Upper lobe of right lung (tissue), 1 donor: ENCODE measurements around the gene FAM90A1. TPM values are rescaled to one million over a fixed set of nuclear protein-coding genes. Genes with fewer than 3 reads are reported as not detected.
A peak's percentile ranks its signal among the peaks of the same experiment; 100 is the strongest.
"Not testable (repeated sequence)": the region's sequence is repeated elsewhere in the genome, so short reads cannot be mapped to it uniquely, and the experiment has no call there.

ENCODE experiments used
- ATAC-seq: fragments of 200-7000 bp; cut with Tn5 transposase; one replicate; pipeline ENCODE4 v1.9.1; 2020; ENCODE audit warnings: mild to moderate bottlenecking, moderate library complexity
- DNase-seq: peaks from one replicate; pipeline ENCODE4 v3.0.0-alpha.2; 2020
- H3K27ac ChIP-seq: fragments of 200-600 bp; one replicate; pipeline ENCODE4 v1.8.0; 2022
- H3K27me3 ChIP-seq: fragments of 200-600 bp; one replicate; pipeline ENCODE4 v1.8.0; 2022; ENCODE audit warnings: mild to moderate bottlenecking
- H3K36me3 ChIP-seq: fragments of 200-600 bp; one replicate; pipeline ENCODE4 v1.8.0; 2022
- H3K4me1 ChIP-seq: fragments of 200-600 bp; one replicate; pipeline ENCODE4 v1.8.0; 2022
- H3K4me3 ChIP-seq: fragments of 200-600 bp; one replicate; pipeline ENCODE4 v1.8.0; 2022; ENCODE audit warnings: mild to moderate bottlenecking
- H3K9me3 ChIP-seq: fragments of 200-600 bp; one replicate; pipeline ENCODE4 v1.8.0; 2022
- CTCF ChIP-seq: fragments of 200-600 bp; IDR thresholded peaks from one replicate; pipeline ENCODE4 v1.8.0; 2022; ENCODE audit warnings: antibody characterized with exemption
- intact Hi-C: fragments of 100-400 bp; cut with DNase I; formaldehyde crosslinking; loops from one replicate; pipeline ENCODE4 v1.11.0; 2022
- total RNA-seq: library from RNA; stranded (reverse); fragmentation: NEBNext Ultra II Directional; extraction: Animal tissue kit (Norgen Biotek cat#: 25700); gene quantifications from one replicate; pipeline ENCODE4 v1.2.1, GENCODE V29; 2021
- donor health status: DM: no; HTN: yes; CAD: no; lungs with severe emphysema.

Gene FAM90A1
- total RNA-seq, 1 donor from 2014 or later: 0.43 TPM

DNA sequence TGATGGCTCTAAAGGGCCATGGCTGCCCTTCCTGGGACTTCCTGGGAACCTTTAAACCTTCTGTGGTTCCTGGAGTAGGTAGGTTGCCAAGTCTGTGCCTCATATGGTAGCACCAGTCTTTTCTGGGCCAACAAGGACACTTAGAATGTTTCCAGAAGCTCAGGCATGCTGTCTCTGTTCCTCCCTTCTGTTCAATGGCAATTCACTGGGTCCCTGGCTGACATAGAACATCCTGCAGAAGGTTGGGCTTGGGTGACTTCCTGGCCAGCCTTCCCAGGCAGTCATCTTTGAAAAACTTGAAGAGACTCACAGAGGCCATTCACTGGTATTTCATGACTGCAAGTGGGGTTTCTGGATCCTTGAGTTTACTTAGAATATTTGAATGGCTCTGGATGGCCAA is 46.1 kb downstream of the FAM90A1 start:
- H3K36me3 ChIP-seq, ATAC-seq, H3K4me3 ChIP-seq, intact Hi-C loops, H3K9me3 ChIP-seq, H3K27ac ChIP-seq, DNase-seq, H3K4me1 ChIP-seq, H3K27me3 ChIP-seq: not testable (repeated sequence)

DNA sequence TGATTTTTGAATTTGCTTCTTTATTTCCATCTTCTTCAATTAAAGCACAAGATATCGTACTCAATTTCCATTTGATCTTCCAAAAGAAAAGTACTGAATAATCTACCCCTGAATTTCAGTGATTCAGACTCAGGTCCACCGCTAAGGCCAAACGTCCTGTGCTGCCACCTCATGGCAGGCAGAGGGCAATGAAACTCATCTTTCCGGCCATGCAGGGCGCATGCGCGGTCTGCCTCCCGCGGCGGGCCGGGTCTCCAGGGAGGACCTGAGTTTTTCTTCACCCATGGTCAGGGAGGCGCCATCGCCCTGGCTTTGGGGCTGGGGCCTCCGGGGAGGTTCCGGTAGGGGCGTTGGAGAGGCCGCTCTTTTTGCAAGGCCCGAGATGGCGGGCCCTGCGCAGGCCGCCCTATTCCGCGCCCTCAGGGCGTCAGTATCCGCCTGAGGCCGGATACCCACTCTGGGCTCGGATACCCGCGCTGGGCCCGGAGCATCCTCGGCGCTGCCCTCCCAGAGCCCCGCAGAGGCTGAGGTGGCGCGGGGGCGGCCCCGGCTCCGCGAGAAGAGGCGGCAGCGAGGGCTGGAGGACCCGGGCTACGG is 47.3 kb downstream of the FAM90A1 start:
- H3K9me3 ChIP-seq, intact Hi-C loops, H3K36me3 ChIP-seq, H3K27me3 ChIP-seq, H3K4me1 ChIP-seq: not testable (repeated sequence)
- peak; percentile 65 for TF ChIP-seq CTCF
- Histone ChIP-seq H3K27ac (peak overlapping the region; percentile 78), H3K4me3 (peak overlapping the region; percentile 75)
- DNase-seq (peak; percentile 81), ATAC-seq (peak; percentile 65)

- H3K9me3 ChIP-seq, H3K36me3 ChIP-seq, H3K4me3 ChIP-seq, H3K4me1 ChIP-seq, H3K27ac ChIP-seq, ATAC-seq, H3K27me3 ChIP-seq, DNase-seq, intact Hi-C loops: not testable (repeated sequence)
These were observed 54.5 kb downstream of the FAM90A1 start for GRCh38 chr12:8172911-8173310.

Other genes with a start within 250 kb of the FAM90A1 start
- gene FOXJ2, start 194.9 kb downstream of the FAM90A1 start, total RNA-seq: 20.3 TPM
- gene C3AR1, start 161.3 kb downstream of the FAM90A1 start, total RNA-seq: 45.0 TPM
- gene NECAP1, start 145.3 kb downstream of the FAM90A1 start, total RNA-seq: 36.7 TPM
- gene CLEC4A, start 104.0 kb downstream of the FAM90A1 start, total RNA-seq: 8.3 TPM
- gene ZNF705A, start 70.6 kb downstream of the FAM90A1 start, total RNA-seq: not detected
- 2.0 TPM for gene CLEC6A, start 228.3 kb upstream of the FAM90A1 start, total RNA-seq